SK-MEL-5 (cell line): ENCODE data around the gene AAMP. TPM values are rescaled to one million over a fixed set of nuclear protein-coding genes. Genes with fewer than 3 reads are reported as not detected.

Source experiments
- DNase-seq: peaks from one replicate; pipeline ENCODE4 v3.0.0-alpha.2; 2016; ENCODE audit warnings: low read depth, low spot score
- in situ Hi-C: cut with HindIII; loops from 2 replicates; pipeline ENCODE4 v1.10.0; 2016; ENCODE audit warnings: low sequenced_read_pairs, high pct_unique_total_duplicates, low pct_unique_long_range_greater_than_20kb
- total RNA-seq: library from RNA; depleted of rRNA; stranded (reverse); fragments of >200 nt; shearing (Covaris generic); gene quantifications from 2 replicates; pipeline ENCODE4 v1.2.3, GENCODE V29; 2014

Gene AAMP
- total RNA-seq, 1 experiment from 2014 or later, result 153 TPM

DNA sequence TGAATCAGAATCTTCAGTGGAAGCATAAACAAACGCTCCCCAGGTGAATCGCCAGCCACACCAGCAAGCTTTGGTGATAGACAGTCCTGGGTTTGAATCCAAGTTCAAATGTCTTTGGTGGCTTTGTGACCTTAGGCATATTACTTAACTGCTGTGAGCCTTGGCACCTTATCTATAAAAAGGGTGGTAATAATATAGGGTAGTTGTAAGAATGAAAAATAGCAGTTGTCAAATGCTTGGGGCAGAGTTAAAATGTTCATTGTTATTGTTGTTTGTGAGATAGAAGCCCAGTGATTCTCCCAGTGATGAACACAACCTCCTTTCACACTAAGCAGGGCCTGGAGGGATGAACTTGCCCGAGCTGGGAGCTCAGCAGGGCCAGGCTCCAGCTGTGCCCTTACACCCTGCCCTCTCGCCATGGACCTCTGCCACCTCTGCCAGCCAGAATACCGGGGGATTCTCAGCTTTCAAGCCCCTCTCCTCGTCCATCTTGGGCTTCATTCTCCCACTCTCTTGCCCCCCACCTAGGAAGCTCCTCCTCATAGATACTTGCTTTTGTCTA, 28.5 kb upstream of the AAMP start:
- in situ Hi-C loops, result no loop called here
- DNase-seq, result peak; percentile 60

DNA sequence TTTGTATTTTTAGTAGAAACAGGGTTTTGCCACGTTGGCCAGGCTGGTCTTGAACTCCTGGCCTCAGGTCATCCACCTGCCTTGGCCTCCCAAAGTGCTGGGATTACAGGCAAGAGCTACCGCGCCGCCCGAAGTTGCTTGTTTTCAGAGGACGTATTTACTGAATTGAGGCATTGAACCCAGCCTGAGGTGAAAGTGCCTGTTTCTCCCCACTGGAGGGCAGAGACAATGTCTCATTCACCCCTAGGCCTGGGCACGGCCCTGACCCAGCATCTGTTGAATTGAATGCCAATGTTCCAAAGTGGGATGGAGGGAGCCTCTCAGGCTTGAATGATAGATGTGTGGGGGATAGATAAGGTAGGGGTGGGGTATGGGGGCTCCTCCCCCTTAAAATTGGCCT, 26.9 kb upstream of the AAMP start:
- peak; percentile 43 for DNase-seq
- in situ Hi-C loops, result no loop called here

DNA sequence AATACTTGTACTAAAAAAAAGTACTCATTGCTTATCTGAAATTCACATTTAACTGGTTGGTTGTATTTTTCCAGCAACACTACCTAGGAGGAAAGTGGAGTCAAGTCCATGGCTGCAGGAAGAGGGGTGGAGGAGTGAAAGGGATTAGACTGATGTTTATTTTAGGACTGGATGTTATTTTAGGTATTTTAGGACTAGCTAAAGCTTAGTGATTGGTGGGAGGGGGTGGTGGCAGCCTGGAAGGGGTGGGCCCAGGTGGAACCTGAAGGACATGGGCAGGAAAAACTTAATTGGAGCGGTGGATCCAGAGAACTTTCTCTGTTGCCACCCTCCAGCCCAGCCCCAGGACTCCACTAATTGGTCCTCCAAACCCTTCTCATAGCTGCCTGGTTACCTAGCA, 26.3 kb upstream of the AAMP start:
- DNase-seq, result no peak
- in situ Hi-C loops, result no loop called here

DNA sequence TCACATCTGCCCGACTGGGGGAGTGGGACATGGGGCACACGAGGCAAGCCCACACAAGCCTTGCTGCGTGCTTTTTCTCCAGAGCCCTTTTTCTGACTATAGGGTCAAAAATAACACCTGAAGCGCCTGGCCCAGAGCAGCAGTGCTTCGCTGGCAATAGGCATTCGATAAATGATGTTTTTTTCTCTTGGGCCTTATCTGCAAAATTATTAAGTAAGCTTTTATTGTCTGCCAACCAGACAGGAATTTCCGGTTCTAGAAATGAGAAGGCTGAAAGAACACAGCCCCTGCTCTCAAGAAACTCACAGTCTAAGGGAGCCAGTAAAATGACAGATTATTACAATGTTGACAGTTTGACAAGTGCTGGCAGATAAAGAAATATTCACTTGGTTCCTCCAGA, 25.1 kb upstream of the AAMP start:
- DNase-seq, result no peak
- in situ Hi-C loops, result no loop called here

DNA sequence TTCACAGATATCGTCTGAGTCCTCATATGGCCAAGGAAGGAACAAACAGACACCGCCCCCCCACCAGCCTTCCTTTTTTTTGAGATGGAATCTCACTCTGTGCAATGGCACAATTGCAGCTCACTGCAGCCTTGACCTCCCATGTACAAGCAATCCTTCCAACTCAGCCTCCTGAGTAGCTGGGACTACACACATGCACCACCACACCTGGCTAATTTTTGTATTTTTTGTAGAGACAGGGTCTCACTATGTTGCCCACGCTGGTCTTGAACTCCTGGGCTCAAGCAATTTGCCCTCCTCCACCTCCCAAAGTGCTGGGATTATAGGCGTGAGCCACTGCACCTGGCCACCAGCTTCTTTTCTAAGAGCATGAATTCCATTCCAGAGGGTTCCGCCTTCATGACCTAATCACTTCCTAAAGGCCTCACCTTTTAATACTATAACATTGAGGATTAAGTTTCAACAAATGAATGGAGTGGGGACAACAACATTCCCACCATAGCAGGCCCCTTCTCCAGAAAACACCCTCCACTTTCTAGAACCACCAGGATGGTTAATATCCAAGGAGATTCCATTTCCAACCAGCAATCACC, 24.6 kb upstream of the AAMP start:
- no peak for DNase-seq
- in situ Hi-C loops, result no loop called here

DNA sequence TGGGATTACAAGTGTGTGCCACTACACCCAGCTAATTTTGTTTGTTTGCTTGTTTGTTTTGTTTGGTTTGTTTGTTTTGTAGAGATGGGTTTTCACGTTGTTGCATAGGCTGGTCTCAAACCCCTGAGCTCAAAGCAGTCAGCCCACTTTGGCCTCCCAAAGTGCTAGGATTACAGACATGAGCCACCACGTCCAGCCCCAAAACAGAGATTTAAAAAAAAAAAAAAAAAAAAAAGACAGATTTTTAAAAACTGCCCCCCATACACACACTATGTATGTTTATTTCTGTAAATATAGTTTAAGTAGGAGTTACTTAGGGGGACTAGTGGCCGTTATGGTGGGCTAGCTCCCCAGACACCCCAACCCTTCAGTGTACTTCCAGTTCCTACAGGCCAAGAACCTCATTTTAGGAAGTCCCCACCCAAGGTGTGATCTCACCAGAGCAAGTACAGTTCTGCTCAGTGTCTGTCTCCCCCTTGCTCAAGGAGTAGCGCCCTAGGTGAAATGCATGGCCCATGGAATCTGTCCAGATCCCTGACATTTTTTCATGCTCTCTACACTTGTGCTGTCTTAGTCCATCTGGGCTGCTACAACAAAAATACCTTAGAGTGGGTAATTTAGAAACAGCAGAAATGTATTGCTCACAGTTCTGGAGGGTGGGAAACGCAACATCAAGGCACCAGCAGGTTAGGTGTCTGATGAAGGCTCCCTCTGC, 23.9 kb upstream of the AAMP start:
- in situ Hi-C loops, result no loop called here
- no peak for DNase-seq

DNA sequence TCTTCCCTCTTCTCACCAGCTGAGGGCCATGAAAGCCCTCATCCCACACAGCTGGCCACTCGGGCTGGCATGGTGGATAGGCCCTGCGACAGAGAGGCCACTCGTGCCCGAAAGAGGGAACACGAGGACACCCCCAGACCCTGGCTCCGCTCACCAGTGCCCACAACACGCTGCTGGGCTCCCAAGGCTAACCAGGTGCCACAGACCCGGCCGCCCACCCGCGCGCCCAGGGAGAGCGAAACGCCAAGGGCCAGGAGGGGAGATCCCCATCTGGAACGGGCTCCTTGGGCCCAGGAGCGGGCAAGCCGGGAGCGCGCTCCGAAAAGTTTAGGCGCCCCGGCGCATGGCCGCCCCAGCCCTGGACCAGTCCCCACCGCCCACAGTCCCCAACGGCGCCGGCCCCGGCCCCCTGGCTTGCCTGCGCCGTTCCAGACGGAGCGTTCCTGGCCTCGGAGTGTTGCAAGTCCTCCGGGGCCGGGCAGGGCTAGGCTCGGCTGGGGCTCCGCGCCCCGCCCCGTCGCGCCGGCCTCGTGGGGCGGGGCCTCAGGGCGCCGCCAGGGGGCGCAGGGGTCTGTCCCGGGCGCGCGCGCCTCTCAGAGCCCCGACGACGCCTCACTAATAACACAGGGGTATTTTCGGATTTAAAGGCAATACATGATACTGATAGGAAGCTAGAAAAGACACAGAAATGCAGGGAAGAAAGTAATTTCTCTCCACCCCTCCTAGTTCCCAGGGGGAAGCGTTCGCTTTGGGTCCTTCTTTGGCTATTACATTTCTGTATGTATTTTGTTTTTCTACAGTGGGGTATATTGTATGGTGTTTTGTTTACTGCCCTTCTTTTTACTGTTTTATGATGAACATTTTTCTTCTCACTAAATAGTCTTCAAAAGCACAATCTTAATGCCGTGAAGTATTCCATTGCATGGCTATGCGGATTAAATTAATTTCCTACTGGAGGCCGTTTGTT, 22.4 kb upstream of the AAMP start, which contains the start of gene TMBIM1:
TMBIM1 (minus strand) TSS at position 456 of the 967 bp plus-strand sequence. CDS start 10,362 bp downstream, outside the sequence.
- in situ Hi-C loops, result no loop called here
- DNase-seq, result peak; percentile 57

DNA sequence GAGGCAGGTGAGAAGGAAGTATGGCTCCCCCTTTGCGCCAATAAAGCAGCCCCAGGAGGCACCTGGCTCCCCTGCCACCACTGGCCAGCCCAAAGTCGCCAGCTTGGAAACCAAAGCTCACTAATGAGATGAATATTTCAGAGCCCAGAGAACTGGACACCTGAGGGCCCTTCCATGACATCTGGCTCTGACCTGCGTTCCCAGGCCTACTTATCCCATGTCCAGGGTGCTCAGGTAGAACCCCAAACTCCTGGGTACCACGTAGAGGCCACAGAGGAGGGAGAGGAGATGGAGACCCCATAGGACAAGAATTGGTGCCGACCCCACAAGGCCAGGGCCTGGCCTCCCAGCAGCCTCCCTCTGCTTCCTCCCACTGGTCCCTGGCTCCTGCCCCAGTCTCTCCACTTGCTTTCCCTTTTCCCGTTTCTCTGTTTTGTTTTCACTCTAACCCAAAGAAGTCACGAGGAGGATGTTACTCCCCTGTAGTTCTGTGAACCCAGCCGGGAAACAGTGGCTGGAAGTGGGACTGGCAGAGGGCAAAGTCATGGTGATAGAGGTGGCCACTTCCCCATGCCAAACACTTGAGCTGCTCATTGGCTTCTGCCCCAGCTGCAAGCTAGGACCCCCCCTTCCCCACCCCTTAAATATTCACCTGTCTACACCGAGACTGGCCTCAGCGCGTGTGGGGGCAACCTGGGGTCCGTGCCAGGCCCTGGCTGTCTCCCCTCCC, 21.5 kb upstream of the AAMP start:
- DNase-seq, result no peak
- in situ Hi-C loops, result no loop called here

DNA sequence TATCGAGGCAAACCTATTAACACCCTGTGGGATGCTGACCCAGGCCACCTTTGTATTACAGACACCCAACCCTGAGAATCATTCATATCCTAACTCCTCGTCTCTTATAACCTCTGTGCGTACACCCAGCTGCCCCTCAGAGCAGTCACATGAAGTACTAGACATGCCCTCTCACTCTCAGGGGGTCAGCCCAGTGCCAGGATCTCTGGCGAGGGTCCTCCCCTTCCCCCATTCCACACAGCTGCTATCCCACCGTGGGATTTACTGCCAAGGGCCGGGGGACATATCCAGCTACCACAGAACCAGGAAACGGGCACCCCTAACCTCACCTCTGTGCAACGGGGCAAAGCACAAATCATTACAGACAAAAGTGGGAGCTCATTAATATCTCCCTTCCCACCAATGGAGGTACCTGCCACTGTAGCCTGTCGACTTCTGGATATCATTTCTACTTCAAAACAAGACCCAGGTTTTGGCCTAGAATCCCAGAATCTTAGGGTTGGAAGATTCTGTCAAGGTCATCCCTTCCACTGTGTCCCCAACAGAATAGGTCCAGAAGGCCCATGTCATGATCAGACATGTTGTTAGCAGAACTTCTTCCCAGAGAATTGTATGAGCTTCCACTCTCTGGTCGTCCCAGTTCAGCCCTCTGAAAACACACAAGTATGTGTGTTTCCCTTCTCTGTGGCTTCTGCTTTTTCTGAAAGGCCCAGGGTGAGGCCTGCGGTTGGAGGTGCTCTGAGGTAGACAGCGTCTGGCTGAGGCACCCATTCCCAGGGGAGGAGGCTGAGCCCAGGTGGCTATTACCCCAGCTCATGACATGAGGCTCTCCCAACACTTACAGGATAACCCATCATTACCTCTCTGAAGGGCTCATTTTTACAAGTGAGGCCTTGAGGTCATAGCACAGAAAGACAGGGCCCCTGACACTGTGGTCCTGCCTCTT, 20.7 kb upstream of the AAMP start:
- DNase-seq, result no peak
- in situ Hi-C loops, result no loop called here

DNA sequence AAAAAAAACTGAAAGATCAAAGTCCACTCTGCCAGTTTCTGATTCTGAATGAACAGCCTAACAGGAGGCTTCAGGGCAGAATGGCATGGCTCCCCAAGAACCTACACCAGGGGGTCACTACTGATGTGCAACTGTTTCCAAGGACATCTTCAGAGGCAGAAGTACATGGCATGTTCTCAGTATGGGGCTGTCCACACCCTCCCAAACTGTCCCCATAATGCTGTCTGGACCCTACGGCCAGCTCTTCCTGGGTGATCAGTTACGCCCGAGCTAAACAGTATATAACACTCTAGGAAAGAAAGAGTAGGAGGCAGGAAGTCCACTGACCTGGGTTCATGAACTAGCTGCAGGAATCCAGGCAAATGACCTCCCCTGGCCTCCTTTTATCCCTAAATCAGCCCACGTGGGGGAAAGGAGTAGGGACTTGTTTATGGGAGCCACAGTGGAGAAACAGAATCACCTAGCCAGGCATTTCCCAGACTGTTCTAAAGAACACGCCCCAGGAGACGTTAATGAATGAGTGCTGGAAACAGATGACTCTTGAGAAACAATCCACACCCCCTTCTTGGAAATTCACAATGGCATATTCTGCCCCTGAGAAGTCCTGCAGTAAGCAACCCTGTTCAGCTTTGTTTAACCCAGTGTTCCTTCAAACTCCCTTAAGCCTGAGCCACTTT, 19.8 kb upstream of the AAMP start:
- in situ Hi-C loops, result no loop called here

DNA sequence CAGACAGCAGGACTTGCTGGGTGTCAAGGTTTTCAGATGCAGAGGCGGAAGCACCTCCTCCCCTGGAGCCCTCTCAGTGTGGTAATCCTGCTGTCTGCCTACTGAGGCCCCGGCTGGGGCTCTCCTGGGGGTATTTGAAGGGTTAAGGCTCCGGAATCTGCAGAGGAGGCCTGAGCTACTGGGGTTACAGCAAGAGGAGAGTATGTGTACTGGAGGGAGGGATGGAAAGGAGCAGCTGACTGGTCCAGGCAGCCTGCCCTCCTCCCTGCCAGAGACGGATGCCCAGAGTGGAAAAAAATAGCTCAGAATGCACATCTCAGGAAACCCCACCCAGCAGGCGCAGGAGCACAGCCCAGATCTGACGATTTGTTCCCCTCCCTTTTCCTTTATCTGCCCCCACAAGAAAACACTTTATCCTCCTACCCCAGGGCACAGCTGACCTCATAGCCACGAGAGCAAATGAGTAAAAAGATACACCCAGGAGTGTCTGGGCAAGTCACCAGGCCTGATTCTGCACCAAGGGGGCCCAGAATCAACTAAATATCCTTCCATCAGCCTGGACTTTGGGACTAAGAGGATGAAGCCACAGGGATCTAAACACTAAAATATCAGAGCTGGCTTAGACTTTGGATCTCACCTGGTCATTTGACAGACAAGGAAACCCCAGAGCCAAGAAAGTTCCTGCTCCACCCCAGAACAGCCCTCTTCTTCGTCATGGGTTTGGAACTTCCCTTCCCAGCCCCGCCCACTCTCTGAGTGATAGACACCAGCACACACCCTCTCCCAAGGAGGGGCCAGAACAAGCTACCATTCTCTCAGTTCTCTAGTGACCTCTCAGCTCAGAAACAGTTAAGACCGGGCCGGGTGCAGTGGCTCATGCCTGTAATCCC, 16.9 kb upstream of the AAMP start:
- DNase-seq, result peak; percentile 94
- in situ Hi-C loops, result no loop called here

More for the DNA sequence above, 19.8 kb upstream of the AAMP start:
- peak; percentile 56 for DNase-seq

DNA sequence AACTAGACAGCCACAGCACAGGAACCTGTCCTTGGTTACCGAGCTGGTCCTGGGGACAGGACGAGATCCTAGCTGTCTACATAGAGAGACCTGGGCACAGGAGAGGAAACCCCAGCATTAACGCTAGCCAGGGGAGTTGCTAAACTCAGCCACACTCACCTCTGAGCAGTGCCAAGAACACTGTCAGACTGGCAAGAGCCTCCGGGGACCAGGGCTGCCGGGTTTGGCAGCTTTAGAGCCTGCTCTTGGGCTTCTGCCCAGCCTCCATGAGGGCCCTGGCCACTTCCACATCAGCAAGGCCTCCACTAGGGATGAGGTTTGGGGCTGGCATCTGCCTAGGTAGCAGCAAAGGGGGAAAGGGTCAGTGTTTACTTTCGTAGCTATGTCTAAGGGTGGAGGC, 15.7 kb upstream of the AAMP start:
- no peak for DNase-seq
- in situ Hi-C loops, result no loop called here

DNA sequence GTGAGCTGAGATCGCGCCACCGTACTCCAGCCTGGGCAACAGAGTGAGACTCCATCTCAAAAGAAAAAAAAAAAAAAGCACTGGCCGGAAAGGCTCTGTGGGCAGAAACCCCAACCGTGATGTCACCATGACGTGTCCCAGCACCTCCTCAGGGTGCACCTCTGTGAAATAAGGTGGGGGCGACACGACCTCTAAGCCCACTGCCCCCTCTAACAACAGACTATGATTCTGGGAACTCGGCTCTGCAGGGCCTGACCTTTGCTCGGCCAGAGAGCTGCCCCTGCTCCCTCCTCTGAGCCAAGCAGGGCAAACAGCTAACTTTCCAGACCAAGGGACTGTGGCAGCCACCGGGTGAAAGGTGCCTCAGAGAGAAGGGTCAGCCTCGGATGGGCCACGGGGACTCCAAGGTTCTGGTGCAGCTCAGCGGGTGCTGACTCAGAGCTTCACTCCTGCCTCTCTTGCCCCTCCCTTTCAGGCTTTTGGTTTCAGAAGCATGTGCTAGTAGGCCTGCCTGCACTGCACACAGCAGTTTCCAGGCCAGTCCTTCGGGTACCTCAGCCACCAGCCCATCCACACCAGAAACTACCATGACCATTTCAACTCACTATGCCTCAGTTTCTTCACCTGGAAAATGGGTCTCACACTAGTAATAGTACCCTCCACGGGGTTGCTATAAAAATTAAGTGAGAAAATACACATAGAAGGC, 14.3 kb upstream of the AAMP start:
- in situ Hi-C loops, result no loop called here
- no peak for DNase-seq

DNA sequence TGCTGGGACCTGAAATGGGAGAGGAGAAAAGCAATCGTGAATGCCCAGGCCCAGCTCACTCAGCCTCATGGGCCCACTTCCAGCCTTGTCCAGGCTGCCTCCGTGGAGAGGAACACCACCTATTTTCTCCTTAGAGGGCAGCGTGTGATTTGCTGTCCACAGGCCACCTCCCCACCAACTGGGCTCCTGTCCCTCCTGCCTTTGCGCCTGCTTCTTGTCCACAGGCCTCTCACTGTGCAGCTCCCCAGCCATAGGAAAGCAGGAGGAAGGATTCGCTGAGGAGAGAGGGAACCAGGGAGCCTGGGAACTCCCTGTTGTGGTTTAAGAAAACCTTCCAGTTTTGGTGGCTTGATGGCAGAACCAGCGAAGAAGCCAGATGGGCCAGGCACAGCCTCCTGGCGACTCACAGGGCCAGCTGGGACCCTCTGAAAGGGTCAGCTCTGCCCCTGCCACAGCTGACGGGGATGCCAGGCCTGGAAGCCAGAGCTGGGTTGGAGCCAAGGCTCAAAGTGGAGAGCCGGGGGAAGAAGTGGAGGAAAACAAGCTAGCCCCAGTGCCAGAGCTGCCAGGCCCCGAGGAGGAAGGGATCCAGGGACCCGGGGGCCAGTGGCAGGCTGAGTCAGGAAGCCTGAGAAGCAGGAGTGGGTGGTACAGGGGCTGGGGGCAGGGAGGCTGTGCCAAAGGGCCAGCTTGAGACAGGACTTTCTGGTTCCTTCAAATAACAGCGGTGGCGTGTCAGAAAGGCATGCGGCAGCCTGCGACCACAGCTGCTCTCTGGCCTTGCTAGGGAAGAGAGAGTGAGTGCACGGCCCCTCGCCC, 12.4 kb upstream of the AAMP start:
- no peak for DNase-seq
- in situ Hi-C loops, result no loop called here
